COLO668 (cell line): Measurements from ENCODE around the gene NDUFA11.
"Not testable (repeated sequence)": the region's sequence is repeated elsewhere in the genome, so short reads cannot be mapped to it uniquely, and the experiment has no call there.

Experiments
- DNase-seq: peaks from one replicate; lab custom pipeline; 2025; ENCODE audit not compliant: unreplicated experiment; lab: John Stamatoyannopoulos, UW

Gene NDUFA11

GRCh38 chr19:5891572-5891937 is 12.0 kb downstream of the NDUFA11 start:
- DNase-seq: no peak

GRCh38 chr19:5890099-5890498 is 13.5 kb downstream of the NDUFA11 start:
- DNase-seq: no peak

GRCh38 chr19:5889288-5889971 is 14.2 kb downstream of the NDUFA11 start:
- DNase-seq: no peak

- not testable (repeated sequence) for DNase-seq
Measured at GRCh38 chr19:5884065-5884811, 19.4 kb downstream of the NDUFA11 start.

GRCh38 chr19:5883157-5883873 is 20.3 kb downstream of the NDUFA11 start:
- DNase-seq: not testable (repeated sequence)

GRCh38 chr19:5882421-5882968 is 21.1 kb downstream of the NDUFA11 start:
- no peak for DNase-seq

- DNase-seq: peak; percentile 66
Measured at GRCh38 chr19:5881543-5882299, 21.9 kb downstream of the NDUFA11 start.

GRCh38 chr19:5880604-5881078 is 22.9 kb downstream of the NDUFA11 start:
- DNase-seq: peak; percentile 67

GRCh38 chr19:5880196-5880595 is 23.4 kb downstream of the NDUFA11 start:
- no peak for DNase-seq

- DNase-seq: no peak
Measured at GRCh38 chr19:5877882-5878281, 25.7 kb downstream of the NDUFA11 start.

GRCh38 chr19:5877427-5877826 is 26.2 kb downstream of the NDUFA11 start:
- DNase-seq: no peak

- DNase-seq: not testable (repeated sequence)
Measured at GRCh38 chr19:5874496-5874895, 29.1 kb downstream of the NDUFA11 start.

GRCh38 chr19:5873617-5874199 is 29.9 kb downstream of the NDUFA11 start:
- no peak for DNase-seq

- no peak for DNase-seq
Measured at GRCh38 chr19:5870986-5871394, 32.6 kb downstream of the NDUFA11 start.

- no peak for DNase-seq
Measured at GRCh38 chr19:5867201-5868136, 36.1 kb downstream of the NDUFA11 start.

- DNase-seq: no peak
Measured at GRCh38 chr19:5865772-5866171, 37.8 kb downstream of the NDUFA11 start.

GRCh38 chr19:5864725-5865486 is 38.7 kb downstream of the NDUFA11 start:
- no peak for DNase-seq

GRCh38 chr19:5864013-5864720 is 39.4 kb downstream of the NDUFA11 start:
- no peak for DNase-seq
